Smooth muscle cell (in vitro differentiated cells): ENCODE measurements around the gene DPAGT1. TPM values are rescaled to one million over a fixed set of nuclear protein-coding genes. Genes with fewer than 3 reads are reported as not detected.

Source experiments
- DNase-seq: peaks from one replicate; lab custom pipeline; 2025; ENCODE audit not compliant: unreplicated experiment; lab: John Stamatoyannopoulos, UW
- H2AFZ ChIP-seq: fragments of 200-600 bp; sonication (generic); 2 replicates; pipeline ENCODE4 v1.6.0; 2016; ENCODE audit warnings: antibody characterized with exemption, low read depth, mild to moderate bottlenecking
- H3F3A ChIP-seq: fragments of 200-600 bp; sonication (generic); 2 replicates; pipeline ENCODE4 v1.6.0; 2017; ENCODE audit warnings: antibody characterized with exemption, low read depth
- H3K27ac ChIP-seq: fragments of 200-600 bp; sonication (generic); 2 replicates; pipeline ENCODE4 v1.5.1; 2016; ENCODE audit warnings: low read depth, mild to moderate bottlenecking
- H3K27me3 ChIP-seq: fragments of 200-600 bp; sonication (generic); 2 replicates; pipeline ENCODE4 v1.6.1; 2016; ENCODE audit warnings: low read depth, mild to moderate bottlenecking
- H3K36me3 ChIP-seq: fragments of 200-600 bp; sonication (generic); 2 replicates; pipeline ENCODE4 v1.5.1; 2016; ENCODE audit warnings: low read depth
- H3K4me1 ChIP-seq: fragments of 200-600 bp; sonication (generic); 2 replicates; pipeline ENCODE4 v1.5.1; 2016; ENCODE audit warnings: low read depth
- H3K4me2 ChIP-seq: fragments of 200-600 bp; sonication (generic); 2 replicates; pipeline ENCODE4 v1.6.0; 2016; ENCODE audit warnings: mild to moderate bottlenecking
- H3K4me3 ChIP-seq: fragments of 200-600 bp; sonication (generic); 2 replicates; pipeline ENCODE4 v1.5.1; 2016; ENCODE audit warnings: mild to moderate bottlenecking
- H3K79me2 ChIP-seq: fragments of 200-600 bp; sonication (generic); 2 replicates; pipeline ENCODE4 v1.6.0; 2016; ENCODE audit warnings: low read depth, mild to moderate bottlenecking
- H3K9ac ChIP-seq: fragments of 200-600 bp; sonication (generic); 2 replicates; pipeline ENCODE4 v1.6.0; 2016; ENCODE audit warnings: low read depth
- H3K9me3 ChIP-seq: fragments of 200-600 bp; sonication (generic); replicated peaks from 2 replicates; pipeline ENCODE4 v1.5.1; 2016; ENCODE audit warnings: low read depth
- H4K20me1 ChIP-seq: fragments of 200-600 bp; sonication (generic); 2 replicates; pipeline ENCODE4 v1.6.0; 2016; ENCODE audit warnings: low read depth
- WGBS: methylation state at CpG from one replicate; pipeline ENCODE4 v1.1.7; 2016; ENCODE audit warnings: low lambda C conversion rate; 5-methylcytosine and 5-hydroxymethylcytosine counted together
- polyA plus RNA-seq: library from polyadenylated mRNA; unstranded; fragments of >200 nt; fragmentation: Nextera tagmentation; extraction: Ambion mirVana; gene quantifications from 2 replicates; pipeline ENCODE4 v1.2.1, GENCODE V29; 2016
- total RNA-seq: library from RNA; depleted of rRNA; stranded (reverse); fragments of >200 nt; gene quantifications from 2 replicates; pipeline ENCODE4 v1.2.3, GENCODE V29; 2014
- TF ChIP-seq, protein P1 (sequence below): fragments of 200-600 bp; sonication (generic); IDR thresholded peaks from 2 replicates; pipeline ENCODE4 v1.5.1; 2017; ENCODE audit warnings: borderline replicate concordance, mild to moderate bottlenecking, antibody characterized with exemption; ENCODE audit not compliant: insufficient read depth, poor library complexity, severe bottlenecking

DPAGT1 gene
- total and polyA plus RNA-seq, 2 experiments from 2014 or later, result 40.5 to 73.7 TPM

DNA sequence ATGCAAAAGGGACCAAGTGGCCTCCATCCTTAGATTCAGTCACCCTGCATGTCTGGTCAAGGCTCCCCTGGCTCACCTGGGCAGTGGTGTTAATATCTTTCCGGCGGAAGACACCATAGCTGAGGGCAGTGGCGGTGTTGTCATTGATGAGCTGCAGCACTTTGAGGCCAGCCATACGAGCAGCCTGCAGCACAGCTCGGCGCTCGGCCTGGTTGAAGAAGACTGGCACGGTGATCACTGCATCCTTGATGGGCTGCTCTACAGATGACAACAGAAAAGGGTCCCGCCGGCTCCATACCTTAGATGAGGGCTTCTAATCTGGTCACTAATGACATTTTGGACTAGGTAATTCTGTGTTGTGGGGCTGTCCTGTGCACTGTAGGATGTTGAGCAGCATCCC lies 47.2 kb downstream of the DPAGT1 start:
- H3K27me3 ChIP-seq, result no peaks in the 10 kb centered on the region
- H4K20me1 ChIP-seq, result peaks cover 14% of the 10 kb centered on the region
- no peak for DNase-seq
- H3K4me1 ChIP-seq, result peaks cover 15% of the 10 kb centered on the region
- H2AFZ ChIP-seq, result no peak overlapping the region
- no peaks in the 10 kb centered on the region for H3F3A ChIP-seq
- no peak overlapping the region for H3K9ac ChIP-seq
- H3K27ac ChIP-seq, result no peak overlapping the region
- H3K36me3 ChIP-seq, result peaks cover 10% of the 10 kb centered on the region
- TF ChIP-seq, protein P1, sequence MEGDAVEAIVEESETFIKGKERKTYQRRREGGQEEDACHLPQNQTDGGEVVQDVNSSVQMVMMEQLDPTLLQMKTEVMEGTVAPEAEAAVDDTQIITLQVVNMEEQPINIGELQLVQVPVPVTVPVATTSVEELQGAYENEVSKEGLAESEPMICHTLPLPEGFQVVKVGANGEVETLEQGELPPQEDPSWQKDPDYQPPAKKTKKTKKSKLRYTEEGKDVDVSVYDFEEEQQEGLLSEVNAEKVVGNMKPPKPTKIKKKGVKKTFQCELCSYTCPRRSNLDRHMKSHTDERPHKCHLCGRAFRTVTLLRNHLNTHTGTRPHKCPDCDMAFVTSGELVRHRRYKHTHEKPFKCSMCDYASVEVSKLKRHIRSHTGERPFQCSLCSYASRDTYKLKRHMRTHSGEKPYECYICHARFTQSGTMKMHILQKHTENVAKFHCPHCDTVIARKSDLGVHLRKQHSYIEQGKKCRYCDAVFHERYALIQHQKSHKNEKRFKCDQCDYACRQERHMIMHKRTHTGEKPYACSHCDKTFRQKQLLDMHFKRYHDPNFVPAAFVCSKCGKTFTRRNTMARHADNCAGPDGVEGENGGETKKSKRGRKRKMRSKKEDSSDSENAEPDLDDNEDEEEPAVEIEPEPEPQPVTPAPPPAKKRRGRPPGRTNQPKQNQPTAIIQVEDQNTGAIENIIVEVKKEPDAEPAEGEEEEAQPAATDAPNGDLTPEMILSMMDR, result no peak
- WGBS, result 98% methylated on average over 10 of the region's 10 CpGs
- H3K9me3 ChIP-seq, result no peaks in the 10 kb centered on the region
- H3K4me3 ChIP-seq, result no peak overlapping the region
- H3K79me2 ChIP-seq, result peaks cover 21% of the 10 kb centered on the region
- H3K4me2 ChIP-seq, result no peak overlapping the region

GRCh38 chr11:119052163-119052814 lies 49.4 kb downstream of the DPAGT1 start:
- Histone ChIP-seq H3K36me3 (peaks cover 10% of the 10 kb centered on the region), H3K9ac (no peak overlapping the region), H3K4me1 (peaks cover 7% of the 10 kb centered on the region), H3K27ac (no peak overlapping the region), H3K9me3 (no peaks in the 10 kb centered on the region), H2AFZ (no peak overlapping the region), H3K79me2 (peaks cover 21% of the 10 kb centered on the region), H4K20me1 (peaks cover 14% of the 10 kb centered on the region), H3F3A (no peaks in the 10 kb centered on the region), H3K4me3 (no peak overlapping the region), H3K4me2 (no peak overlapping the region), H3K27me3 (no peaks in the 10 kb centered on the region)
- TF ChIP-seq, protein P1, result no peak
- WGBS, result 97% methylated on average over 23 of the region's 23 CpGs
- no peak for DNase-seq

DNA sequence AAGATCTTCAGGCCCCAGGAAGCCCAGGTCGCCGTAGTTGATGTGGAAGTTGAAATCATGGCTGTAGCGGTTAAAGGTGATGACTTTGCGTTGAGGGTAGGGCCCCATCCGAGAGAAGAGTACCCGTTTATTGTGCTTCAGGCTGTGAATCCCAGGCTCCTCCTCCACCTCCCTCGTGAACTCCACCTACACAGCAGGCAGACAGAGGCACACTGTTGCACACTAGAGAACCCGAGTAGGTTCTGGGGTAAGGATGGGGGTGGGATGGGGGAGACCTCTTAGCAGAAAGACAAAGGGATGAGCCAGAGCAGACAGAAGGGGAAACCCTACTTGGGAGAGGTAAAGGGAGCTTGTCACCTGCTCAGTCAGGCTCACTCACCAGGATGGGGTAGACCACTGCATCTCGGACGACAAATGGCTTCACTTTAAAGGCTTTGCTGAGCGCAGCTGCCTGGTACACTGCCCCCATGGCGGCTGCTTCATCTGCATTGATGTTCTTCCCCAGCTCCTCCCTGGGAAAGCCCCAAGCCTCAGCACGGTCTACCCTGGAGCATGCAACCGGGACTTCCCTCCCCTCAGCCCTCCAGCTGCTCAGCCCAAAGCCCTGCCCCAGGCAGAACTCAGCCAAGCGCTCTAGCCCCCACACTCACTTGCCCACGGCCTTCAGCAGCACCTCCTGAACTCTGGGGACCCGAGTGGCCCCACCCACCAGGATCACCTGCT lies 50.1 kb downstream of the DPAGT1 start:
- no peak overlapping the region for H3K4me3 ChIP-seq
- 97% methylated on average over 16 of the region's 17 CpGs for WGBS
- H3F3A ChIP-seq, result no peaks in the 10 kb centered on the region
- H3K9ac ChIP-seq, result no peak overlapping the region
- peaks cover 10% of the 10 kb centered on the region for H3K36me3 ChIP-seq
- H3K27me3 ChIP-seq, result no peaks in the 10 kb centered on the region
- peaks cover 14% of the 10 kb centered on the region for H4K20me1 ChIP-seq
- H3K79me2 ChIP-seq, result peaks cover 19% of the 10 kb centered on the region
- no peak overlapping the region for H3K4me2 ChIP-seq
- no peak for DNase-seq
- H2AFZ ChIP-seq, result no peak overlapping the region
- H3K9me3 ChIP-seq, result no peaks in the 10 kb centered on the region
- no peak overlapping the region for H3K27ac ChIP-seq
- H3K4me1 ChIP-seq, result peaks cover 7% of the 10 kb centered on the region
- TF ChIP-seq, protein P1, result no peak
